Measurements from ENCODE around the gene CLMP. TPM values are rescaled to one million over a fixed set of nuclear protein-coding genes. Genes with fewer than 3 reads are reported as not detected.

CLMP gene
- total RNA-seq, 1 experiment from 2014 or later, result 17.3 TPM

- H3K27me3 ChIP-seq, result no peaks in the 10 kb centered on the region
- H3K27ac ChIP-seq, result peak overlapping the region; percentile 61
- peaks cover 5% of the 10 kb centered on the region for H3K4me1 ChIP-seq
- no peaks in the 10 kb centered on the region; the same call in 1 of the 2 replicates for H3K36me3 ChIP-seq
- DNase-seq, result peak in 1 of 2 experiments; percentile 20
- peak overlapping the region; percentile 25 for H3K4me3 ChIP-seq
- H3K9me3 ChIP-seq (replicated peaks), result no peaks in the 10 kb centered on the region
Measured at GRCh38 chr11:123187665-123188507, 7.2 kb downstream of the CLMP start.

DNA sequence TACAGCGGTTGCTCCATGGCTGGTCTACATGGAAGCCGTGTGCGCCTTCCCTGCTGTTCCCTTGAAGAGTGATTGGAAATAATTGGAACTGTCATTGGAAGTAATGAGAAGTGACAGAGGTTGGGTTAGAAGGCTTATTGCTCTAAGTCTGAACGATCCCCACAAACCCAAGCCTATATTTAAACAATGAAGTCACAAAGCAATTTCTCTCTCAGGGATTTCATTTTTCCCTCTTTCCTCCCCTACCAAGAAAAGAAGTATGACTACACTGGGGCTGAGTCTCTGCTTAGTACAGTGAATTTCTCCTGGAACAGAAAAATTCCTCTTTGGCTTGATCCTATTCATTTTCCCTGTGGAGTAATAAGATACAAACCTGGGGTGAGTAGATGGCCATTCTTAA lies 7.8 kb downstream of the CLMP start:
- no peak for DNase-seq
- H3K27ac ChIP-seq, result no peak overlapping the region
- H3K4me1 ChIP-seq, result peaks cover 5% of the 10 kb centered on the region
- no peaks in the 10 kb centered on the region for H3K9me3 ChIP-seq (replicated peaks)
- H3K4me3 ChIP-seq, result no peak overlapping the region
- H3K36me3 ChIP-seq, result no peaks in the 10 kb centered on the region; the same call in 1 of the 2 replicates
- H3K27me3 ChIP-seq, result no peaks in the 10 kb centered on the region

DNA sequence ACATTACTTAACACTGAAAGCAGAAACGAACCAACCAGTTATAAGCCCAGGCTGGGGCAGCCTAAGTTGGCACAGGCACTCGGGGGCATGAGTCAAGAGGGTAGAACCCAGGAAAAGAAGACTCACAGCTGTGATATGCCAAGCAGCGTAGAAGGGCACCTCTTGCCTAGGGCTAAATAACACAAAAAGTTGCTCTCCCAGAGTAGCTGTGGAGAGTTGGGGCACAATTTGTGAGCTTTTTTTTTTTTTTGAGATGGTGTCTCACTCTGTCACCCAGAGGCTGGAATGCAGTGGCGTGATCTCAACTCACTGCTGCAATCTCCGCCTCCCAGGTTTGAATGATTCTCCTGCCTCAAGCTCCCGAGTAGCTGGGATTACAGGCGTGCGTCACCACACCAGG lies 8.8 kb downstream of the CLMP start:
- H3K9me3 ChIP-seq (replicated peaks), result no peaks in the 10 kb centered on the region
- H3K4me3 ChIP-seq, result no peak overlapping the region
- no peaks in the 10 kb centered on the region; the same call in 1 of the 2 replicates for H3K36me3 ChIP-seq
- no peak for DNase-seq
- no peaks in the 10 kb centered on the region for H3K27me3 ChIP-seq
- H3K4me1 ChIP-seq, result peaks cover 5% of the 10 kb centered on the region
- H3K27ac ChIP-seq, result no peak overlapping the region

DNA sequence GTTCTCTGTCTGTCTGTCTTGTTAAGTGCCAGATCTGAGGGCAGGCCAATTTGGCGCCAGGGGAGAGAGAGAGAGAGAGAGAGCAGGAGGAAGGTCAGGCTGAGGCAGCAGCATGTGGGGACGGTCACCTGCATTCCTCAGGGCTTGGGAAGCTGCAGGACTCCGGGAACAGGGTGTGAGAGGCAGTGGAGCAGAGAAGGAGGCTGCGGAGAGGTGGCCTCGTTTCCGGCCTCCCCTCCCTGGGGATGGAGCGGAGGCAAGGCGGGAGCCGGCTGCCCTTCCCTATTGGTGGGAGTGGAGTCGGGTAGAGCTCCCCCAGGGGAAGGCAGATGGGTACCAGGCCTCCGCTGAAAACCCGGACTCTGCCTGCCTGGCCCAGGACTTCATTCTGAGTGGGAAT lies 9.7 kb downstream of the CLMP start:
- Histone ChIP-seq H3K36me3 (no peaks in the 10 kb centered on the region; the same call in 1 of the 2 replicates), H3K4me3 (no peak overlapping the region), H3K4me1 (peaks cover 5% of the 10 kb centered on the region)

DNA sequence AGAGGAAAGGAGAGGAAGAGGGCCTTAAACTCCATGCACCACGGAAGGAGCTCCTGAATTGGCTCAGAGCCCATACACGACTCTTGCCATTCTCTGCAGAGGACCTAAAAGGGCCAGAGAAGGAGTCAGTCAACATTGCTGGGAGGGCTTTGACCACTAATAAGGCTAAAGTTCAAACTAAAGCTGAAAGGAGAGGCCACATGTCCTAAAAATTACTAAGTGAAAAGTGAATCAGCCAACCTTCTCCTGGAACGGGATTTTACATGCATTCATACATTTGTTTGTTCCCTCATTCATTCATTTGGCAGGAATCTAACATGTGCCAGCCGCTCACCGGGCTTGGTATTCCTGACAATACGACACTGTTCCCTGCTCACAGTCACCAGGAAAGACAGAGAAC lies 10.5 kb downstream of the CLMP start:
- no peak for DNase-seq
- peaks cover 5% of the 10 kb centered on the region for H3K4me1 ChIP-seq
- H3K36me3 ChIP-seq, result no peaks in the 10 kb centered on the region; the same call in 1 of the 2 replicates
- no peak overlapping the region for H3K4me3 ChIP-seq
- H3K9me3 ChIP-seq (replicated peaks), result no peaks in the 10 kb centered on the region
- no peak overlapping the region for H3K27ac ChIP-seq
- H3K27me3 ChIP-seq, result no peaks in the 10 kb centered on the region

More for the DNA sequence above, 9.7 kb downstream of the CLMP start:
- H3K9me3 ChIP-seq (replicated peaks), result no peaks in the 10 kb centered on the region
- no peaks in the 10 kb centered on the region for H3K27me3 ChIP-seq
- no peak overlapping the region for H3K27ac ChIP-seq
- no peak for DNase-seq

DNA sequence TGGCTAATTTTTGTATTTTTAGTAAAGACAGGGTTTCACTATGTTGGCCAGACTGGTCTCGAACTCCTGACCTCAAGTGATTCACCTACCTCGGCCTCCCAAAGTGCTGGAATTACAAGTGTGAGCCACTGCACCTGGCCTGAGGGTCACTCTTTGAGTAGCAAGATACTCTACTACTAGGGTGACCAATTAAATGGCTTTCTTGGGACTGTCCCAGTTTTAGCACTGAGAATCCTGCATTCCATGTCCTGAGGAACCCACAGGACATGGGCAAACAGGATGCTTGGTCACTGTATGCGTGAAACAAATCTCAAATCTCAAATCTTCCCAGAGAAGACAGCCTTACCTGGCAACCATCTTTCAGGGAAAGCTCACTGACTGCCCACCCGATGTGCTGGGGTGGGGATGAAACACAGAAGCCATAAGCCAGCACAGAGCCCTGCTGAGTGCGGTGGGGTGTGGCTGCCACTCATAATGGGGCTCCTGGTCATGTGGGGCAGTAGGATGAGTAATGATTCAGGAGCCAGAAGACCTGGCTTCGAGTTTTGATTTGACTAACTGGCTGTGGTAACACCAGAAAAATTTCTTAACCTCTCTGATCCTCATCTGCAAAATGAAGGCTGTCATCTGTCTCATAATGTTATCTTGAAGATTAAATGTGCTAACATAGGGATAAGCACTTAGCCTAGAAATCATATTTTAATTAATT lies 11.5 kb downstream of the CLMP start:
- H3K27me3 ChIP-seq, result no peaks in the 10 kb centered on the region
- DNase-seq, result no peak
- no peaks in the 10 kb centered on the region; the same call in 1 of the 2 replicates for H3K4me1 ChIP-seq
- no peak overlapping the region for H3K4me3 ChIP-seq
- no peaks in the 10 kb centered on the region; the same call in 1 of the 2 replicates for H3K36me3 ChIP-seq
- no peak overlapping the region for H3K27ac ChIP-seq
- H3K9me3 ChIP-seq (replicated peaks), result no peaks in the 10 kb centered on the region

DNA sequence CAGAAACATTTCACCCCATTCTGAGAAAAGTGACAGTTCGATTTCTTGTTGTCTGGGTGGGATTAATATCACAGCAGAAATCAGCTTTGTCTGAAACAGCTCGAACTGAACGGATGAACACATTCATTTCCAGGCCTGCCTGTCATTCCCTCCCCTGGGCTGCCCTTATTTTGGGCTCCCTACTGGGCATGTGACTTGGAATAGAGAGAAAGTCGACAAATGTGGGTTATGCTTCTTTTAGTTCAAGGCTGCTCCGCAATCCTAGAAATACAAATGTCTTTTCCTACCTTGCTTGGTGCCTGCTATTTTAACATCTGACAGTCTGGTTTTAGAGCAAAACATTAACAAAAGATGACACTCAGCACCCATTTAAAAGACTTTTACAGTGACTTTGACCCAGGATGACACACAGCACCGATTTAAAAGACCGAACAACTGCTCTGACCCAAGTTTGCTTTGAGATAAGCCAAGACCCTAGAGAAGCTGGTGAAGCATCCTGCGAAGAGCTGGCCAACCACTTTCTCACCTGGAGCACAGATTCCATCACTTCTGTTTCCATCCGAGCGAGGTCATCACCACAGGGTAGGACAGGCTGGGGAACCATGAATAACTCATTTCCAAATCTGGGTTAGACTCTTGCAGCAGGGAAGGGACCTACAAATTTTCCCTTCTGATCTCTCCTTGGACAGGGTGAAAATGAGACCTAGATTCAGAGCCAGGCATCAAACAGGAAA lies 13.1 kb downstream of the CLMP start:
- H3K27ac ChIP-seq, result no peak overlapping the region
- no peaks in the 10 kb centered on the region; the same call in 1 of the 2 replicates for H3K36me3 ChIP-seq
- no peaks in the 10 kb centered on the region for H3K9me3 ChIP-seq (replicated peaks)
- DNase-seq, result no peak
- H3K4me3 ChIP-seq, result no peak overlapping the region
- no peaks in the 10 kb centered on the region for H3K27me3 ChIP-seq
- no peaks in the 10 kb centered on the region for H3K4me1 ChIP-seq

DNA sequence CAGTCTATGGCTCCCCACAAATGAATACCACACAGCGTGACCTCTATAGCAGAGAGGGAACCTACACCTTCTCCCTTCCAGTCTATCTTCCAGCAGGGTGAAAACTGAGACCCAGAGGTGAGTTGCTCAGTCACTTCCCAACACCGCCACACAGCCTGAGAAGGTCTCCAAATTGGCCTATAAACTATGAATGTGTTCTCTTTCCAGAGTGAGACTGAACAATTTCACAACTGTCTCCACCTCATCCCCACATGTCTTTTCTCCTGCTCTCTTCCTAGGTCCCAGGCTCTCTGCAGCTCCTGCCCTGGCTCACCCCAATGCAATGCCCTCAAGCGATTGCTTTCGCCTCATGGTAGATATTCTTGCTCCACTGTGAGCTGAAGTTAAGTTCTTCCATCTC lies 14.0 kb downstream of the CLMP start:
- Histone ChIP-seq H3K36me3 (no peaks in the 10 kb centered on the region; the same call in 1 of the 2 replicates), H3K27me3 (no peaks in the 10 kb centered on the region), H3K9me3 (replicated peaks) (no peaks in the 10 kb centered on the region), H3K27ac (no peak overlapping the region), H3K4me1 (no peaks in the 10 kb centered on the region), H3K4me3 (no peak overlapping the region)
- DNase-seq, result no peak

DNA sequence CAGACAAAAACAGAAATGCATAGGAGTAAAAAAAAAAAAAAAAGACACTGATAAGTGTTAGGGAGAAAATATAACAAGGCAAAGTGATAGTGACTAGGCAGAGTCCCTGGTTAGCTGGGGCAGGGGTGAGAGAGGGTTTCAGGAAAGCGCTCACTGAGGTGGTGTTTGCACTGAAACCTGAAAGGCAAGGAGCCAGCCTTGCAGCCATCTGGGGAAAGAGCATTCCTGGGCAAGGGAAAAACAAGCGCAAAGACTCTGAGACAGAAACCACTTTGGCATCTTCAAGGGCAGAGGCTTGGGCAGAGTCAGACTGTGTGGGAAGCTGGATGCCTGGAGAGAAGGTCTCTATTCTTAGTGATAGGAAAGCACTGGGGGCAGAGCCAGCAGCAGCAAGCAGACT lies 14.5 kb downstream of the CLMP start:
- no peak for DNase-seq
- H3K4me1 ChIP-seq, result no peaks in the 10 kb centered on the region
- no peak overlapping the region for H3K4me3 ChIP-seq
- H3K27ac ChIP-seq, result no peak overlapping the region
- H3K36me3 ChIP-seq, result no peaks in the 10 kb centered on the region; the same call in 1 of the 2 replicates
- H3K9me3 ChIP-seq (replicated peaks), result no peaks in the 10 kb centered on the region
- no peaks in the 10 kb centered on the region for H3K27me3 ChIP-seq

GRCh38 chr11:123180166-123180565 lies 14.9 kb downstream of the CLMP start:
- Histone ChIP-seq H3K36me3 (no peaks in the 10 kb centered on the region; the same call in 1 of the 2 replicates), H3K27ac (no peak overlapping the region), H3K27me3 (no peaks in the 10 kb centered on the region), H3K9me3 (replicated peaks) (no peaks in the 10 kb centered on the region), H3K4me1 (peaks cover 3% of the 10 kb centered on the region; the same call in 1 of the 2 replicates), H3K4me3 (no peak overlapping the region)
- DNase-seq, result no peak

DNA sequence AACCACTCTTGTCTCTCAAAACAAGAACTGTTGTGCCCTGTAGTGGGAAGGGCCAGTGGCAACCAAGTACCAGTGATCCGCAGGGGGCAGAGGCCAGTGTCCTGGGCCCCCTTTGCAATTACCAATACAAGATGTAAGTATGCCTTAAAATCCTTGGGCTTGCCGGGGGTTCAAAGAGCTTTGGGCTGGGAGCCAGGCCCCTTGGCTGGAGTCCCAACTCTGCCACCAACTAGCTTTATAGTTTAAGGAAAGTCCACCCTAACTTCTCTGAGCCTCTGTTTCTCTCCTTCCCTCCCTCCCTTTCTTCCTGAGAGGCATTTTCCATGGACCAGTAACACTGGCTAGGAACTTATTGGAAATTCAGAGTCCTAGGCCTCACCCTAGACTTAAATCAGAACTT lies 15.5 kb downstream of the CLMP start:
- H3K36me3 ChIP-seq, result no peaks in the 10 kb centered on the region; the same call in 1 of the 2 replicates
- H3K27me3 ChIP-seq, result no peaks in the 10 kb centered on the region
- H3K9me3 ChIP-seq (replicated peaks), result no peaks in the 10 kb centered on the region
- peaks cover 9% of the 10 kb centered on the region for H3K4me1 ChIP-seq
- no peak overlapping the region for H3K4me3 ChIP-seq
- H3K27ac ChIP-seq, result no peak overlapping the region
- DNase-seq, result no peak

DNA sequence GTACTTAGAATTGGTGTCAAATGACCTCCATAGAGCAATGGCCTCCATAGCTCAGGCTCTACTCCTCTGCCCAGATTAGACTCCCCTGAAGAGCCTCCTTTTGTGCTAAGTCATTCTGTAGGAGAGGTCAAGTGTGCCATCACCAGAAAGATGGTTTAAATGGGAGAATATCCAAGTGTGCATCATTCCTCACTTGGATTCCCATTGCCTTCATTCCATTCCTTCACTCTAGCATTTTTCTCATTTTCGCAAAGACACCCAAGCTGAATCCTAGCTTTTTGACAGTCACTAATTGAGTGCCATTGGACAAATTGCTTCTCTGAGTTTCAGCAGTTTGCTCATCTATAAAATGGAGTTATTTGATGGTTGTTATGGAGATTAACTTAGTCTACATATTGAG lies 16.9 kb downstream of the CLMP start:
- Histone ChIP-seq H3K27ac (no peak overlapping the region), H3K36me3 (no peaks in the 10 kb centered on the region), H3K27me3 (no peaks in the 10 kb centered on the region), H3K4me3 (no peak overlapping the region), H3K4me1 (peaks cover 19% of the 10 kb centered on the region), H3K9me3 (replicated peaks) (no peaks in the 10 kb centered on the region)
- no peak for DNase-seq

GRCh38 chr11:123176785-123177184 lies 18.3 kb downstream of the CLMP start:
- Histone ChIP-seq H3K36me3 (no peaks in the 10 kb centered on the region), H3K4me1 (peaks cover 22% of the 10 kb centered on the region), H3K9me3 (replicated peaks) (no peaks in the 10 kb centered on the region), H3K4me3 (no peak overlapping the region), H3K27me3 (no peaks in the 10 kb centered on the region), H3K27ac (no peak overlapping the region)
- no peak for DNase-seq

GRCh38 chr11:123174196-123175183 lies 20.6 kb downstream of the CLMP start:
- peak; percentile 25 to 36 for DNase-seq
- H3K27ac ChIP-seq, result peak overlapping the region; percentile 25
- no peak overlapping the region for H3K4me3 ChIP-seq
- H3K27me3 ChIP-seq, result no peaks in the 10 kb centered on the region
- H3K36me3 ChIP-seq, result no peaks in the 10 kb centered on the region
- peaks cover 22% of the 10 kb centered on the region for H3K4me1 ChIP-seq
- H3K9me3 ChIP-seq (replicated peaks), result no peaks in the 10 kb centered on the region

Measured in SJCRH30 (cell line).